HG03575 (cell line): ENCODE measurements around the gene DCTN1.
"Not testable (repeated sequence)": the region's sequence is repeated elsewhere in the genome, so short reads cannot be mapped to it uniquely, and the experiment has no call there.

Source experiments
- ATAC-seq: cut with Tn5 transposase; IDR thresholded peaks from one replicate; pipeline ENCODE4 v1.9.1; 2021; ENCODE audit not compliant: unreplicated experiment, insufficient number of reproducible peaks, low FRiP score; ENCODE audit errors: extremely low read depth

DCTN1 gene

GRCh38 chr2:74374509-74375205, 5.5 kb downstream of the DCTN1 start:
- ATAC-seq, result no peak

GRCh38 chr2:74373985-74374384, 6.1 kb downstream of the DCTN1 start:
- ATAC-seq, result no peak

- no peak for ATAC-seq
These were observed 6.9 kb downstream of the DCTN1 start for GRCh38 chr2:74373221-74373676.

DNA sequence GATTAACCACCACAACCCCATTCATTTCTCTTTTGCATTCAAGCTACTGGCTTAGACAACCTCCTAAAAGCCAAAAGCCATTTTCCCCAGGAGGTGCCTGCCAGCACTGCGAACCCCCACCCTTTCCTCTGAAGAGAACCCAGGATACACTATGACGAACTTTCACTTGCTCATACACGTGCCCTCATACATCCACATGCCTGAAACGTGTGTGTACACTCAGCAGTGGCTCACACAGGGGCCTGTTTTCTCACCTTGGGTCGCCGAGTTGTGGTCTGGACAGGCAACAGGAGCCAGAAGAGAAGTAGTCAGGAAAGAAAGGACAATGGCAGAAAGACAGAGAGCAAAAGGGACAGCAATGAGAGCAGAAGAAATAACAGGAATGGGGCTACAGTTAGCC, 7.4 kb downstream of the DCTN1 start:
- ATAC-seq, result no peak

- no peak for ATAC-seq
These were observed 8.7 kb downstream of the DCTN1 start for GRCh38 chr2:74371421-74371820.

DNA sequence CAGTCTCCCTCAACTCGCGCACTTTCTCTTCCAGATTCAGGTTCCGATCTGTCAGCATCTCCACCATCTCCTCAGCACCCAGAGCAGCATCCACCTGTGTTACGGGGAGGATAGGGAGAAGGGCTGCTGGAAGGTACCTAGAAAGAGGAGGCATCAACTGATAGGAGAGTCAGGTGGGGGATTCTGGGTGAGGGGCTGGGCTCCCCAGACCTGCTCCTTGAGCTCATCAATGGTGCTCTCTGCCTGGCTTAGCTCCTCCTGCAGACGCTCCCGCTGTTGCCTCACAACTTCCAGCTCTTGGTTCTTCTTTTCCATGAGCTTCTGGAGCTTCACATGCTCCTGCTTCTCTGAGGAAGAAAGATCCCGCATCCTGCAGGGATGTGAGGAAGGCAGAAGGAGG, 10.1 kb downstream of the DCTN1 start:
- ATAC-seq, result no peak

DNA sequence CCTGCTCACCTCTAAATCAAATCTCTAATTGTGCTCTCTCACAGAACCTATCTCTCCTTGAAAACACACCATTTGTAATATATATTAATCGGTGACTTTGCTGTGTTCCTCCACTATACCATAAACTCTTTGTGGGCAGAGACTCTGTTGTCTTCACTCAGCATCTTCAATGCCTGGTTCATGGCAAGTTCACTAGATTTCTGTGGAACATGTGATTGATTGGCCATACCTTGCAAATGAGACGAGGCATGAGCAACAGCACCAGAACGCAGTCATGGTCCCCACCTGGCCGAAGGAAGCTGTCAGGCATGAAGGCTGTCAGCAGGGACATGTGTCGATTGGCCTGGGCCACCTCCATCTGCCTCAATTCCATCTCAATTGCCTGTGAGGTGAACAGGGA, 11.6 kb downstream of the DCTN1 start:
- ATAC-seq, result no peak

- ATAC-seq, result no peak
These were observed 12.3 kb downstream of the DCTN1 start for GRCh38 chr2:74367789-74368188.

- no peak for ATAC-seq
These were observed 14.1 kb downstream of the DCTN1 start for GRCh38 chr2:74366036-74366435.

DNA sequence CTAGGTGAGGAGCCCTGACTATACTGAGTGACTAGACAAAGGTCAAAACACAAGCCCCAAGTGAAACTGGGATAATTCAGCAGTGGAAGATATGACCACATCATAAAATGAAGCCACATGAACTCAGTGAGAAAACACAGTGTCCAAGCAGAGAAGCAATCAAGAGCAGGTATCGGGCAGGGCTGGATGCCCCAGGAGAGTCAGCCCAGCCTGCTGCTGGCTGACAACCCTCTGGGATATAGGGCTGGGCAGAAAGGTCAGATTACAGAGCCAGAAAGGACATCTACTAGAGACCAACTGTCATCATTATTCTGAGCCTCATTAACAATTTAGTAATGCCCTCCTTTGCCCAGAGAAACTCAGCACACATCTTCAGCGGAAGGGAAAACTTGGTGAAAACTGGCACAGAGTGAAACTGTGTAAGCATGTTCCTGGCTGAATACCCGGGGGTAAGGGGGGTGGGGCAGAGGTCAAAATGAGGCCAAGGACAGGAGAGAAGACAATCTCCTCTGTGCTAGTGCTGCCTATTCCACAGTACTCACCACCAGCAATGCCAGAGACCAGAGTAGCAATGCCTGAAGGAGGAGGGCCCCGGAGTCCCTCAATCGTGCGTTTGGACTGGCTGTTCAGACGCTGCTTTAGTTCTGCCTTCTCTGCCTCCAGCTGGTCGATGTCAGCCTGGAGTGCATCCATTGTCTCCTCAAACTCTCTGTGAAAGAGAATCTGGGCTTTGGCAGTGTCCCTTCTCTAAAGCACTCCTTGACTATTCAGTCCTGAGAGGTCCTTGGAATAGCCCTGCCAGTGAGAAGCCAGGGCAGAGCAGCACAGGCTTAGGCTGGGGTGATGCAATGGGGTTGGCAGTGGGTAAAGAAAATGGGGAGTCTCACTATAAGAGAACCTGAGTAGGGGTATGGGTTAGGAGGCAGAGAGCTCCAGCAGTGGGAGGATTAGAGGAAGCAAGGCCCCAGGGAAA, 15.3 kb downstream of the DCTN1 start:
- ATAC-seq, result no peak

DNA sequence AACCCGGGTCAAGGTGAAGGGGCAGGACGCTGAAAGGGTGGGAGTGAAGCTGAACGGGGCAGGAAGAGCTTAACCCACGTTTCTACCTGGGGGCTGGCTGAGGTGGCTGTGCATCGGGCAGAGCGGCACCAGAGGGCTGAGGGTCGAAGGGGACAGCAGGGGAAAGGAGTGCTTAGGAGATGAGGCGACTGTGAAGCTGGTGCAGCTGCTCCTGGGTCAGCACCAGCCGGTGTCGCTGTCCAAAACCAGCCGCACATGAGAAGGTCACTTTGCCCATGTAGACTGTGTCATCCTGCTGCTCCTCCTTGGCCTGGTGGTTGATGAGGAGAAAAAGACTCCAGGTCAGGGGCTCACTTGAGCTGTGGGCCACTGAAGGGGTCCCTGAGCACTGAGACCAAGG, 18.8 kb downstream of the DCTN1 start:
- ATAC-seq, result no peak

DNA sequence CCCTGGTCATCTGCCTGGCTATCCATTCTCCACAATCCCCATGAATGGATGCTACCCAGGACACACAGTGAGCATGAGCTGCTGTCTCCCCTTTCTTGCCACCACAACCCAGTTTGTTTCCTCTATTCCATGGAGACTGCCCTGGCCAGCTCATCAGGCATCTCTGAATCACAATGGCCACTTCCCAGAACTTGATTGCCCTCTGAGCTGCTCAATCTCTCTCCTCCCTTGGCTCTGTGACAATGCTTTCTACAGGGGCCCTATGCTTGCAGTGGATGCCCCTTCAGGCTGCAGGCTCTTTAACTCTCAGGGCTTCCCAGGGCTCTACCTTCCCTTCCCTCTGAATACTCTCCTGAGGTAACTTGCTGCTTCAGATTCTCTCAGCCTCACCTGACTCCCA, 22.5 kb downstream of the DCTN1 start:
- ATAC-seq, result no peak

DNA sequence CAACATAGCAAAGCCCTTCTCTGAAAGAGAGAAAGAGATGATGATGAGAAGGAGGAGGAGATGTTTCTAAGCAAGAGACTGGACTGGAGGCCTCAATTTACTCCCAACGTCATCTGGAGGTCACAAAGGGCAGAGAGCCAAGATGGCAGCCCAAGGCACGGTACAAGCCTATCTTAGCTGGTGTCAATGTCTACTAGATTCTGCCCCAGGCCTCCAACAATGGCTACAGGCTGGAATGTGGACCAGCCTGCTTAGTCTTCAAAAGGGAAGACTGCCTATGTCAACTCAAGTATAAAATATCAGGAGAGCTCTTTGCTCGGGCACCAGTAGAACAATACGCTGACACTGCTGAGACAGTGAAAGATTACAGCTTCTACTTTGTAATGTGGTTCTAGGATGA, 30.2 kb downstream of the DCTN1 start:
- ATAC-seq, result no peak

GRCh38 chr2:74347742-74348141, 32.4 kb downstream of the DCTN1 start:
- ATAC-seq, result no peak

GRCh38 chr2:74347303-74347702, 32.8 kb downstream of the DCTN1 start:
- ATAC-seq, result no peak

- no peak for ATAC-seq
These were observed 34.7 kb downstream of the DCTN1 start for GRCh38 chr2:74345272-74345943.

DNA sequence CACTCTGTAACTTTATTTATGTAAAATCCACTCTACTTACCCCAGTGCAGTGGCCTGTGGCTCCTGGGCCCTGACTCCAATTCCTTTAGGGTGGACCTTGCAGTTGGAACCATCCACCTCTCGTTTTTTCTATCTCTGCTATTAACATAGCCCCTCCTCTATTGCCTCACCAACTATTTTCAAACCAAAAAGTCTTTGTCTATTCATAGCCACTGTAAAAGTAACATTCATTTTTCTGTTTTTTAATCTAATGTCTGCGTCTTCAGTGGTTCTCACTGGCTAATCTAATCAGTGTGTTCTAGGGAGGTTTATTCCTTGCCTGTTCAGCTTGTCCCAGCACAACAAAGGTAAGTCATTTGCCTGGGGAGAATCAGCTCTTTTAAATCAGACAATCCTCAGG, 36.8 kb downstream of the DCTN1 start, which contains the start of gene SLC4A5:
TSS of gene SLC4A5 (minus strand) at position 101 of the 400 bp plus-strand sequence. CDS start 28,393 bp downstream, outside the sequence.
- ATAC-seq, result no peak

DNA sequence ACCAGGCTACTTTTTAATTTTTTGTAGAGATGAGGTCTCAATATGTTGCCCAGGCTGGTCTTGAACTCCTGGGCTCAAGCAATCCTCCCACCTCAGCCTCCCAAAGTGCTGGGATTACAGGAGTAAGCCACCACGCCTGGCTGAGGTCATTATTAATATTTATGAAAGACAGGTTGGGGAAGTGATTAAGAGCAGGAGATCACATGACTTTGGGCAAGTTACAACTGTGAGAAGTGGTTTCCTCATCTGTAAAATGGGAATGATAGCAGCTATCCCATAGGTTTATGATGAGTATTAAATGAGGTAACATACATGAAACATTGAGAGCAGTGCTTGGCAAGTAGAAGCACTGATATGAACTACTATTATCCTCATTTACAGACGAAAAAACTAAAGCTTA, 43.9 kb downstream of the DCTN1 start:
- not testable (repeated sequence) for ATAC-seq

DNA sequence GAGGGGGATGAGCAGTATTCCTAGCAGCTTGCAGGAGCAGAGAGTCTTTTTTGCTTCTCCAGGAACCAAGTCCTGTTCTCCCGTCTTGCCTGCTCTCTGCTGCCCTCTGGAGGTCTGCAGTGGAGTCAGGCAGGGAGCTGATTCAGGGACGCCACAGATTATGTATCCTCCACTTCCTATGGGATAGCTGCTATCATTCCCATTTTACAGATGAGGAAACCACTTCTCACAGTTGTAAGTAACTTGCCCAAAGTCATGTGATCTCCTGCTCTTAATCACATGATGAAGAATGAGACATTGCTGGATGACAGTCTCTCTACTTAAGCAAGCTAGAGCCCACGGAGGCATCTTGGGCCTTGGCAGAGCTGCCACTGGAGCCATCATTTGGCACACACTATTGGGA, 45.2 kb downstream of the DCTN1 start:
- no peak for ATAC-seq
